CD4-positive, alpha-beta T cell treated with Interferon gamma for 1 hour (primary cell): ENCODE measurements around the gene AVEN.
"Not testable (repeated sequence)": the region's sequence is repeated elsewhere in the genome, so short reads cannot be mapped to it uniquely, and the experiment has no call there.

ENCODE experiments used
- DNase-seq: peaks from one replicate; pipeline ENCODE4 v3.0.0-alpha.2; 2020

AVEN gene

DNA sequence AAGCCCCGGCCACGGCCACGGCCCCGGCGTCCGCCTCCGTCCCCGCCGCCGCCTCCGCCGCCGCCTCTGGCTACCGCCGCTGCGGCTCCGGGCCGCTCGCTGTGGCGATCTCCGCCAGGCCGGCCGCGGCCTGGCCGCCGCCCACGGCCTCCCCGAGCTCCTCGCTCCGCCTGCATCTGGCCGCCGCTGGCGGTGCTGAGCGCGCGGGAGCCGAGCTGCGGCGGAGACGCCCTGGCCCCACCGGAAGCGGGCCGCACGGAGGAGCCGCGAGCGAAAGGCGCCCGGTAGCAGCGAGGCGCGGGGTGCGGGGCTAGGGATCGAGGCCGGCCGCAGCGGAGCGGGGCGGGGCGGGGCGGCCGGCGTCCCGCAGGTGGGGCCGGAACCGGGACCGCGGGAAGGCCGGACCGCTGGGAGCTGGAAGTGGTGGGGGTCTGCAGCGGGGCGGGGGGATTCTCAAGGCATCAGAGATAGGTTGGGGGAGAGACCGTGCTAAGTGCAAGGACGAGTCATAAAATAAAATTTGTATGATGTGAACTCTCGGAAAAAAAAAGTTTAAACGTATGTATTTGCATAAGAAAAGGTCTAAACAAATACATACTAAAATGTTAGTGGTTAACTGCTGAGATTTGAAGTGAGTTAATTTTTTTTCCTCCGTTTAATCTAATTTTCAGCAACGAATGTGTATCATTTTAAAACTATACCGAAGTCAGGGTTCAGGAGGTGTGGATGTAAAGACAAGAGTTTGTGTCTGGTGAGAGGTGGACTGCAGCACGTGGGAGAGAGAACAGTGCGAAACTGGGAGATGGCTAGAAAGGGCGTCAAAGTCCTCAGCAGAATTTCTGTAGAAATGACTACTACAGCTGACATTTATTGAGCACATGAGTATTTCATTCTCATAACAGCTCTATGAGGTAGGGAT, at the start of gene AVEN:
TSS of gene AVEN (minus strand) at position 334 of the 919 bp plus-strand sequence. CDS start at position 176, 158 bp downstream.
- peak; percentile 41 for DNase-seq

- DNase-seq = no peak
Measured at GRCh38 chr15:34085746-34086145, 46.7 kb upstream of the AVEN start.

GRCh38 chr15:34084086-34084485, 45.1 kb upstream of the AVEN start:
- DNase-seq = no peak

- DNase-seq = no peak
Measured at GRCh38 chr15:34079904-34080303, 40.9 kb upstream of the AVEN start.

DNA sequence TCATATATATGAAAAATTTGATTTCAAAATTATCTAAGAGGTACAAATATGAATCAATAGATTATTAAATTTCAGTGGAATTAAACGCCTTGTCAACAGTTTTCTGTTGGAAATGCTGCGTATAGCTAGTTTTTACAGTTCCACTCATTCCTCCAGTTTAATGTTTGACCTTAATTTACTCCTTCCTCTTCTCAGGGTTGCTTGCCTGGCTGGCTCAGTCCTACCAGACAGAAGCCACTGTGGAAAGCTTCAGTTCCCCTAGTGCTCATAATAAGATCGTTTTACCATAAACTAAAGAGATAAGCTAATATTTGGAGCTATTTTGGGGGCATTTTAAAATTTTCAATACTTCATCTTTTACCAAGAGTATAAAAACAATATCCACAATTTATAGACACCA, 39.9 kb upstream of the AVEN start:
- DNase-seq = no peak

DNA sequence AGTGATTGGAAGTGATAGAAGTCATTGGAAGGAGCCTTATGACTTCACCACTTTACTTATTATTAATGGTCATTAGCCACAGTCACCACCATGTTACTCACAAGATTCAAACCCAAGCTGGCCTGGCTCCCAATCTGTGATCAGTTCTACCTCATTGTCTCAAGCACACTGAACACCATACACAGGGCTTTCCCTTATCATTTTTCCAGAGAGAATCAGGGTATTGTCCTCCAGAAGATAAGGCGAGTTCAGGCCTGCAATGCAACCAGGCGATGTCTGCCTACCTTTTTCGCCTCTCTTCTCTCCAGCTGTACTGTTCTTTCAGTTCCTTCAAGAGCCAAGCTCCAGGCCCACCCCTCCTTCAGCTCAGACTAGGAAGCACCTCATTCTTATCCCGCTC, 37.8 kb upstream of the AVEN start:
- no peak for DNase-seq

GRCh38 chr15:34070003-34070402, 31.0 kb upstream of the AVEN start:
- DNase-seq = no peak

DNA sequence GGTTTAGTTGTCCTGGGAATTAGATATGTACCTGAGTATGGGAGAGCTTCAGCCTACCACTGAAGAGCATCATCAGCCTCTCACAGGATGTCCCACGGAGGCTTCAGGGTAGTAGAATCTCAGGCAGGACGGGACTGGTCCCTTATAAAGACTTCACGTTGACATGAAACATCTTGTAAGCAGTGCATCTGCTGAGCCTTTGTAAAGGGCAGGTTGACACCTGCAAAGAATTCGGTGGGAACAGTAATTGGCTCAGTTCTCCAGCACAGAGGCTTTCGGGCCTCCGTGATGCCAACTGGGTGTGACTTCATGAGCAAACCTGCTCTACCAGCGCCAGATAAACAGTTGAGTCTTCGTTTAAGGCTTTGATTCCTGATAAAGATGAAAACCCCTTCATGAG, 26.9 kb upstream of the AVEN start:
- DNase-seq = no peak

DNA sequence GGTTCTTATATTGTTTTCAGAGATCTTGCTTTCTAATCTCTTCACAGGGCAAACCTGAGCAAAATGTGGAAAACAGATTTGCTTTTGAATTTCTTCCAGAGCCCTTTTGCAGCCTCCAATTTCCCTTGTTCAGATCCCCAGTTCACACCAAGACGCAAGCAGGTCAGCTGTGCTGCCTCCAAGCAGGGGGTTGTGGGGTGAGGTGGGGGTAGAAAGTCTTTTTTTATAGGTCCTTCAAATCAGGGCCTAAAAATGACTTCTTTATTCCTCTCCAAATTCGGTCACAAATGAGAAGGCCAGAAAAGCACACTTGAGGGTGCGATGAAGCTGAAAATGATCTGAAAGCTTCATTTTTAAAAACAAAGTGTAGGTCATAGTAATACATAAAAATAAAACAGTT, 26.3 kb upstream of the AVEN start:
- DNase-seq = no peak

GRCh38 chr15:34064438-34064837, 25.4 kb upstream of the AVEN start:
- no peak for DNase-seq

GRCh38 chr15:34059946-34060345, 20.9 kb upstream of the AVEN start:
- DNase-seq = no peak

GRCh38 chr15:34059476-34059875, 20.5 kb upstream of the AVEN start:
- no peak for DNase-seq

DNA sequence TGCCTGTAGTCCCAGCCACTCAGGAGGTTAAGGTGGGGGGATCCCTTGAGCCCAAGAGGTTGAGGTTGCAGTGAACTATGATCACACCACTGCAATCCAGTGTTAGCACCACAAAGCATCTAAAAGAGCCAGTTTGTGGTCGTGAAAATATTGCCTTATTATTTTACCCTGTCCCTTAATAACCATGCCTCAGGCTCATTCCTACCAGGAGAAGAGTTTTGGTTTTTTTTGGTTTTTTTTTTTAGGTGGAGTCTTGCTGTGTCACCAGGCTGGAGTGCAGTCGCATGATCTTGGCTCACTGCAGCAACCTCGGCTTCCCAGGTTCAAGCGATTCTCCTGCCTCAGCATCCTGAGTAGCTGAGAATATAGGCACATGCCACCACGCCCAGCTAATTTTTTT, 17.9 kb upstream of the AVEN start:
- DNase-seq = no peak

DNA sequence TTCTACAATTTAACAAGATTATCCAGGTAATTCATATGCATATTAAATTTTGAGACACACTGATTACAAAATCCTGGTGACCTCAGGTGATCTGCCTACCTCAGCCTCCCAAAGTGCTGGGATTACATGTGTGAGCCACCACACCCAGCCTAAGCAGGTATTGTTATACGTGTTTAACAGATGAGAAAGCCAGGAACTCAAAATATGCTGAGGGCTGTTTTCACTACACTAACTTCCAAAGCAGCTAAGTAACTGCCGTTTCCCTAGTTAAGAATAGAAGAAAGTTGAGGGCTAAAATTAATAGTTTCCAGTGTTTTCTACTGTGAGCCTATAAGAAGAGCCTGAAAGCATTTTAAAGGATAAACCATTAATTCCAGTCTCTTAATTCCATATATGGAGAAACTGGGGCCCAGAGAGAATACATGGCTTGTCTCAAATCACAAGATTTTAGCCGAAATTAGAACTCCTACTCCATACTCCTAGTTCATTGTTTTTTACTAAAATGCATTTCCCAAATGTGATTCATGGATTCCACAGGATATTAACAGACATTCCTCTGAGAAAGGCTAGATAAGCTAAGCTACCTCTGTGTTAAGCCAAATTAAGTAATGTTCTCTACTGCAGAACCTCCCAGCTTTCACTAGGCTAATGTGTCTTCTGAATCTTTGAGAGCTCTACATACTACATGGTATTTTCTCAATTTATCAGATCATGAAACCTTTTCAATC, 17.0 kb upstream of the AVEN start:
- DNase-seq = no peak

GRCh38 chr15:34054081-34054707, 15.2 kb upstream of the AVEN start:
- DNase-seq = no peak

DNA sequence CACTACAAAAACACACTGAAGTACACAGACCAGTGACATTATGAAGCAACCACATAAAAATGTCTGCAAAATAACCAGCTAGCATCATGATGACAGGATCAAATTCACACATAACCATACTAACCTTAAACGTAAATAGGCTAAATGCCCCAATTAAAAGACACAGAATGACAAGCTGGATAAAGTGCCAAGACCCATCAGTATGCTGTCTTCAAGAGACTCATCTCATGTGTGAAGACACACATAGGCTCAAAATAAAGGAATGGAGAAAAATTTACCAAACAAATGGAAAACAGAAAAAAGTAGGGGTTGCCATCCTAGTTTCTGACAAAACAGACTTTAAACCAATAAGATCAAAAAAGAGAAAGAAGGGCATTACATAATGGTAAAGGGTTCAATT, 11.4 kb upstream of the AVEN start:
- DNase-seq = not testable (repeated sequence)

DNA sequence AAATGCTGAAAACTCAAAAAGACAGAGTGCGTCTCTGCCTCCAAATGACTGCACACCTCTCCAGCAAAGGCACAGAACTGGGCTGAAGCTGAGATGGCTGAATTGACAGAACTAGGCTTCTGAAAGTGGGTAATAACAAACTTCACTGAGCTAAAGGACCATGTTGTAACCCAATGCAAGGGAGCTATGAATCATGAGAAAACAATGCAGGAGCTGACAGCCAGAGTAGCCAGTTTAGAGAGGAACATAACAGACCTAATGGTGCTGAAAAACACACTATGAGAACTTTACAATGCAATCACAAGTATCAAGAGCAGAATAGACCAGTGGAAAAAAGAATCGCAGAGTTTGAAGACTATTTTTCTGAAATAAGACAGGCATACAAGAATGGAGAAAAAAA, 10.1 kb upstream of the AVEN start:
- DNase-seq = no peak

DNA sequence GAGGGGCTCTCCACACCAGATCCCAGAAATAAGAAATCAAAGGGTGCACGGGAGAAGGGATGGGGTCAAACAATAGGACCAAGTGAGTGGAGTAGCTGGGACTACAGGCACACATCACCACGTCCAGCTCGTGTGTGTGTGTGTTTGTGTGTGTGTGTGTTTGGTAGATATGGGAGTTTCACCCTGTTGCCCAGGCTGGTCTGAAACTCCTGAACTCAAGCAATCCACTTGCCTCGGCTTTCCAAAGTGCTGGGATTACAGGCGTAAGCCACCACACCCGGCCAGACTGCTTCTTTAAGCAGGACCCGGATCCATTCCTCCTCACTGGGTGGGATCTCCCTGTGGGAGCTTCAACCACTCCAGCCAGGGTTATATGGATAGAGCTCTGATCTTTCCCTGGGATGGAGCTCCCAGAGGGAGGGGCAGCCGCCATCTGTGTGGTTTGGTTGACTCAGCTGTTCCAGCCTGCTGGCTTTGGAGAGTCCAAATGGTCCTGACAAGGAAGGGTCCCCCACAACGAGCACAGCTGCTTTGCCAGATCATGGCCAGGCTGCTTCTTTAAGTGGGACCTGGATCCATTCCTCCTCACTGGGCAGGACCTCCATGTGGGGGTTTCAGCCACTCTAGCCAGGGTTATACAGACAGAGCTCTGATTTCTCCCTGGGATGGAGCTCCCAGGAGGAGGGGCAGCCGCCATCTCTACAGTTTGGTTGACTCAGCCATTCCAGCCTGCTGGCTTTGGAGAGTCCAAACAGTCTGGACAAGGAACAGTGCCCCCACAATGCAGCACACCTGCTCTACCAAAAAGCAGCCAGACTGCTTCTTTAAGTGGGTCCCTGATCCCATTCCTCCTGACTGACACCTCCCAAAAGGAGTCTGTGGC, 9.1 kb upstream of the AVEN start:
- DNase-seq = no peak

GRCh38 chr15:34046471-34047145, 7.6 kb upstream of the AVEN start:
- no peak for DNase-seq

GRCh38 chr15:34043813-34044212, 4.8 kb upstream of the AVEN start:
- DNase-seq = no peak

DNA sequence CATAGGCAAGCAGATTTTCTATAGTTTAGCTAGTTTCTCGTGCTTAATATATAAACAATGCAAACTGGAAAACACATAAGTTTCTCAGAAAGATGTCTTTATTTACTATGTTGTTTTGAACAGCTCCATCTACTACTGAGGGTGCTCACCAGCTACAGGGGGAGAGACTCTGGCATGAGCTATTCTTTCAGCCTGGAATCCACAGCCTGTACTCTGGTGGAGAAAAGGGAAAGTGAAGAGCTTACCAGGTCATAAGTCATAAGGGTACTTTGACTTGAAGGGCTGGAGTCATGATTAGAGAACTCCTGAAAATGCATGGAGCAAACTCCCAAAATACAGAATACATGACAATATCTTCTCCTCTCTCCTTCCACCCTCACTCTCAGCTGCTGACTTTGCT, 4.4 kb upstream of the AVEN start:
- DNase-seq = no peak

- DNase-seq = no peak
Measured at GRCh38 chr15:34039790-34040113, 748 bp upstream of the AVEN start.
